SKM-1 treated with dmso at 0.1 percent for 144 hours (cell line): ENCODE results near the gene FXR2.

Experiments used
- DNase-seq: peaks from one replicate; lab custom pipeline; 2025; ENCODE audit not compliant: unreplicated experiment; lab: John Stamatoyannopoulos, UW

FXR2 gene

GRCh38 chr17:7573324-7574080, 41.2 kb downstream of the FXR2 start:
- DNase-seq, result peak; percentile 76

DNA sequence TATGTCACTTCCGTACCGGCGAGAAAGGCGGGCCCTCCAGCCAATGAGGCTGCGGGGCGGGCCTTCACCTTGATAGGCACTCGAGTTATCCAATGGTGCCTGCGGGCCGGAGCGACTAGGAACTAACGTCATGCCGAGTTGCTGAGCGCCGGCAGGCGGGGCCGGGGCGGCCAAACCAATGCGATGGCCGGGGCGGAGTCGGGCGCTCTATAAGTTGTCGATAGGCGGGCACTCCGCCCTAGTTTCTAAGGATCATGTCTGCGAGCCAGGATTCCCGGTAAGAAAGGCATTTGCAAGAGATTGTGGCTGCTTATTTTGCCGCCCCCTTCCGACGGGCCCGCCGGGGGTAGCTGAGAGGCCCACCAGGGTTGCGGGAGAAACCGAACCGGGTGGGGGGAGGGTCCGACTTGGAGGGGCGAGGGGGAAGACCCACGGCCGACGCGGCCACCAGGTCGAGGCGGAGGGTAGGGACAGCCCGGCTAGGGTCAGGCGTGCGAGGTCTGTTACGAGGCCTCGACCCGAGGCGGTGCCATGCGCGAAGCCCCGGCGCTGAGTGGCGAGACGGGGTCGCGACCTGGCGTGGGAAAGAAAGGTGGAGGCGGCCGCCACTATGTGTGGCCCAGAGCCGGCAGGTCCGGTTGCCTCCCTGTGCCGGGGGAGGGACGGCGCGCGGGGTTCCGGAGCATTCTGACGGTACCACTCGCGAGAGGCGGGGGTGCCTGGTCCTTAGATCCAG, 41.9 kb downstream of the FXR2 start:
- DNase-seq, result peak; percentile 94

GRCh38 chr17:7572338-7572587, 42.4 kb downstream of the FXR2 start:
- DNase-seq, result peak; percentile 94

GRCh38 chr17:7570351-7570750, 44.3 kb downstream of the FXR2 start:
- DNase-seq, result no peak

GRCh38 chr17:7569571-7569970, 45.1 kb downstream of the FXR2 start:
- DNase-seq, result no peak

DNA sequence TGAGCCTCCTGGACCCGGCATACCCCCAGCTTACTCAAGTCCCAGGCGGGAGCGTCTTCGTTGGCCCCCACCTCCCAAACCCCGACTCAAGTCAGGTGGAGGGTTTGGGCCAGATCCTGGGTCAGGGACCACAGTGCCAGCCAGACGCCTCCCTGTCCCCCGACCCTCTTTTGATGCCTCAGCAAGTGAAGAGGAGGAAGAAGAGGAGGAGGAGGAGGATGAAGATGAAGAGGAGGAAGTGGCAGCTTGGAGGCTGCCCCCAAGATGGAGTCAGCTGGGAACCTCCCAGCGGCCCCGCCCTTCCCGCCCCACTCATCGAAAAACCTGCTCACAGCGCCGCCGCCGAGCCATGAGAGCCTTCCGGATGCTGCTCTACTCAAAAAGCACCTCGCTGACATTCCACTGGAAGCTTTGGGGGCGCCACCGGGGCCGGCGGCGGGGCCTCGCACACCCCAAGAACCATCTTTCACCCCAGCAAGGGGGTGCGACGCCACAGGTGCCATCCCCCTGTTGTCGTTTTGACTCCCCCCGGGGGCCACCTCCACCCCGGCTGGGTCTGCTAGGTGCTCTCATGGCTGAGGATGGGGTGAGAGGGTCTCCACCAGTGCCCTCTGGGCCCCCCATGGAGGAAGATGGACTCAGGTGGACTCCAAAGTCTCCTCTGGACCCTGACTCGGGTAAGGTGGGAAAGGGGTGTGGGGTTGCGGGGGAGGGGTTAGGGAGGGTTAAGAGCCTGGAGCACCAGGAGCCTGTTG, 51.4 kb downstream of the FXR2 start:
- no peak for DNase-seq

- DNase-seq, result no peak
Measured at GRCh38 chr17:7562208-7562605, 52.5 kb downstream of the FXR2 start.

GRCh38 chr17:7561589-7562207, 53.0 kb downstream of the FXR2 start, which contains the start of gene SENP3:
Gene SENP3, plus strand, starts transcription at chr17:7561919. Its CDS starts 1,158 bp downstream, at chr17:7563077.
- DNase-seq, result peak; percentile 57

DNA sequence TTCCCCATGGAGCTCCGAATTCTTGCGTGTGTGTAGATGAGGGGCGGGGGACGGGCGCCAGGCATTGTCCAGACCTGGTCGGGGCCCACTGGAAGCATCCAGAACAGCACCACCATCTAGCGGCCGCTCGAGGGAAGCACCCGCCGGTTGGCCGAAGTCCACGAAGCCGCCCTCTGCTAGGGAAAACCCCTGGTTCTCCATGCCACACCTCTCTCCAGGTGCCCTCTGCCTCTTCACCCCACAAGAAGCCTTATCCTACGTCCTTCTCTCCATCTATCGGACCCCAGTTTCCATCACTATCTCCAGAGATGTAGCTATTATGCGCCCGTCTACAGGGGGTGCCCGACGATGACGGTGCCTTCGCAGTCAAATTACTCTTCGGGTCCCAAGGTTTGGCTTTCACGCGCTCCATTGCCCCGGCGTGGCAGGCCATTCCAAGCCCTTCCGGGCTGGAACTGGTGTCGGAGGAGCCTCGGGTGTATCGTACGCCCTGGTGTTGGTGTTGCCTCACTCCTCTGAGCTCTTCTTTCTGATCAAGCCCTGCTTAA, 53.6 kb downstream of the FXR2 start:
- DNase-seq, result peak; percentile 54

- peak; percentile 33 for DNase-seq
Measured at GRCh38 chr17:7560172-7561027, 54.3 kb downstream of the FXR2 start.

DNA sequence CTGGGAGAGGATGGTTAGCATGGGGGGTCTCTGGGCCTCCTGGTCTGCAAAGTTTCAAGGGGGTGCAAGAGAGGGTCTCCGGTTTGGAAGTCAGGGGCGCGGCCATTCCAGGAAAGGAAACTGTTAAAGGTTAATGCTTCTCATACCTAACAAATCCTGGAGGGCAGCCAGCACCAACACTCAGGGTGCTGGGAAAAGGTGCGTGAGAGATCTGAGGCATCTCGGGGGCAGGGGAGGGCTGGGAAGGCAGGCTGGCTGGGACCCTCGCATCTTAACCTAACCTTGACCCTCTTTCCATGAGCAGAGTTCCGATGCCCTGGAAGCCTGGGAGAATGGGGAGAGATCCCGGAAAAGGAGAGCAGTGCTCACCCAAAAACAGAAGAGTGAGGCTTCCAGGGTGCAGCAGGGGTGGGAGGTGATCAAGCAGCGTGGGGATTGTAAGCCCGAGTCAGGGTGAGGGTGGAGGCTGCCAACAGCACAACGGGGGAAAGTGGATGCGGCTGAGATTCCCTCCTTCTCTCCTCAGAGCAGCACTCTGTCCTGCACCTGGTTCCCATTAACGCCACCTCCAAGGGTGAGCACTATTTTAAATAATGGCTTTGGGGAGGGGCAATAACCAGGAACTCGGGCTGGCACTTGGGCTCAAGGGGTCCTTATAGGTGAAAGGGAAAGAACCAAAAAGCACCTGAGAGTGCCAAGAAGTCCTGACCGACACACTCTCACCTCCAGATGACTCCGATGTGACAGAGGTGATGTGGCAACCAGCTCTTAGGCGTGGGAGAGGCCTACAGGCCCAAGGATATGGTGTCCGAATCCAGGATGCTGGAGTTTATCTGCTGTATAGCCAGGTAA, 55.2 kb downstream of the FXR2 start:
- no peak for DNase-seq

DNA sequence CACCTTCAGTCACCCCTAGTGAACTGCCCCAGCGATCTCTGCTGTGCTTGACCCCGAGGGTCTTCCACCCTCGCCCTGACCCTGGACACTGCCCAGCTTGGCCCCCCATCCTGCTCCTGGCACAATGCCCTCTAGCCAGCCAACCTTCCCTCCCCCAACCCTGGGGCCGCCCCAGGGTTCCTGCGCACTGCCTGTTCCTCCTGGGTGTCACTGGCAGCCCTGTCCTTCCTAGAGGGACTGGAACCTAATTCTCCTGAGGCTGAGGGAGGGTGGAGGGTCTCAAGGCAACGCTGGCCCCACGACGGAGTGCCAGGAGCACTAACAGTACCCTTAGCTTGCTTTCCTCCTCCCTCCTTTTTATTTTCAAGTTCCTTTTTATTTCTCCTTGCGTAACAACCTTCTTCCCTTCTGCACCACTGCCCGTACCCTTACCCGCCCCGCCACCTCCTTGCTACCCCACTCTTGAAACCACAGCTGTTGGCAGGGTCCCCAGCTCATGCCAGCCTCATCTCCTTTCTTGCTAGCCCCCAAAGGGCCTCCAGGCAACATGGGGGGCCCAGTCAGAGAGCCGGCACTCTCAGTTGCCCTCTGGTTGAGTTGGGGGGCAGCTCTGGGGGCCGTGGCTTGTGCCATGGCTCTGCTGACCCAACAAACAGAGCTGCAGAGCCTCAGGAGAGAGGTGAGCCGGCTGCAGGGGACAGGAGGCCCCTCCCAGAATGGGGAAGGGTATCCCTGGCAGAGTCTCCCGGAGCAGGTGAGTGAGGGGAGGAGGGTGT, 56.0 kb downstream of the FXR2 start, which contains the start of gene TNFSF13:
Gene TNFSF13 (plus strand): TSS at position 207 of the 776 bp plus-strand sequence. CDS start 290 bp downstream, at position 497.
- DNase-seq, result peak; percentile 71

DNA sequence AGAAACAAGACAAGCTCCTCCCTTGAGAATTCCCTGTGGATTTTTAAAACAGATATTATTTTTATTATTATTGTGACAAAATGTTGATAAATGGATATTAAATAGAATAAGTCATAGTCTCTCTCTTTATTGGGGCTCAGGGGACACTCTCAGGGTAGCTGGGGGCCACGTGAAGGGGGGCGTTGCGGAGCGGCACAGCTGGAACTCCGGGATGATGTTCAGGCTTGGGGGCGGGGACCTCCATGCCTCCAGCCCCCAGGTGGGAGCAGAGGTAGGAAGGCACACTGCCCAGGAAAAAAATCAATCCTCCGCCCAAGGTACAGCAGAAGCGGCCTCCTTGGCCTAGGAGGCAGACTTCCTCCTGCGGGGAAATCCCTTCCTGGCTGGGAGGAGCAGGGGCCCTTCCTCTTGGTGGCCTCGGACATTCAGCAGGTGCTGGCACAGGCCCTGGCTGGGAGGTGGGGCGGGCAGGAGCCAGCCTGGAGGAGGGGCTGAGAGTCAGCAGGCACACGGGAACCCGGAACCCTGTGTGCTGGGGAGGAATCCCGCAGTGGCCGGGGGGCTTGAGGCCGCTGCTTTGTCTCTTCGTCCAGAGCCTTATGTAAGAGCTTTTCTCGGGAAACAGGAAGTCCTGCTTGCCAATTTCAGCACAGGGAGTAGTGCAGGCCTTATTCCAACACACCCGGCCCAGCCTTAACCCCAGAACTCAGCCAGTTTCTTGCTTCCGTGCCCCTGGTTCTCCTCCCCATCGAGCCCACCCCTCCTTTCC, 56.7 kb downstream of the FXR2 start:
- peak; percentile 31 for DNase-seq

DNA sequence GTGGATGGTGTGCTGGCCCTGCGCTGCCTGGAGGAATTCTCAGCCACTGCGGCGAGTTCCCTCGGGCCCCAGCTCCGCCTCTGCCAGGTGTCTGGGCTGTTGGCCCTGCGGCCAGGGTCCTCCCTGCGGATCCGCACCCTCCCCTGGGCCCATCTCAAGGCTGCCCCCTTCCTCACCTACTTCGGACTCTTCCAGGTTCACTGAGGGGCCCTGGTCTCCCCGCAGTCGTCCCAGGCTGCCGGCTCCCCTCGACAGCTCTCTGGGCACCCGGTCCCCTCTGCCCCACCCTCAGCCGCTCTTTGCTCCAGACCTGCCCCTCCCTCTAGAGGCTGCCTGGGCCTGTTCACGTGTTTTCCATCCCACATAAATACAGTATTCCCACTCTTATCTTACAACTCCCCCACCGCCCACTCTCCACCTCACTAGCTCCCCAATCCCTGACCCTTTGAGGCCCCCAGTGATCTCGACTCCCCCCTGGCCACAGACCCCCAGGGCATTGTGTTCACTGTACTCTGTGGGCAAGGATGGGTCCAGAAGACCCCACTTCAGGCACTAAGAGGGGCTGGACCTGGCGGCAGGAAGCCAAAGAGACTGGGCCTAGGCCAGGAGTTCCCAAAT, 57.4 kb downstream of the FXR2 start:
- DNase-seq, result no peak

DNA sequence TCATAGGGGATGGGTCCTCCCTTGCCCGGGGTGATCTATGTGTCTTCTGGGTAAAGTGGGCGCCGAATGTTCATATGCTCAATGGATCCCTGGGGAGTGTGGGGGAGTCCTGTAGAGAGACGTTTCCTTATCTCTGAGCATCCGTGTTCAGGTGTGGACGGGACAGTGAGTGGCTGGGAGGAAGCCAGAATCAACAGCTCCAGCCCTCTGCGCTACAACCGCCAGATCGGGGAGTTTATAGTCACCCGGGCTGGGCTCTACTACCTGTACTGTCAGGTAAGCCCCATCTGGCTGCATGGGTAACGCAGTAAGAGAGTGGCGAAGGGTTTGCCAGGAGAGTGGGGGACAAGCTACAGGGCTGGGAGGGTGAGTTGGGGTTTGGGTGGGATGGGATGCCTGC, 58.1 kb downstream of the FXR2 start:
- no peak for DNase-seq

DNA sequence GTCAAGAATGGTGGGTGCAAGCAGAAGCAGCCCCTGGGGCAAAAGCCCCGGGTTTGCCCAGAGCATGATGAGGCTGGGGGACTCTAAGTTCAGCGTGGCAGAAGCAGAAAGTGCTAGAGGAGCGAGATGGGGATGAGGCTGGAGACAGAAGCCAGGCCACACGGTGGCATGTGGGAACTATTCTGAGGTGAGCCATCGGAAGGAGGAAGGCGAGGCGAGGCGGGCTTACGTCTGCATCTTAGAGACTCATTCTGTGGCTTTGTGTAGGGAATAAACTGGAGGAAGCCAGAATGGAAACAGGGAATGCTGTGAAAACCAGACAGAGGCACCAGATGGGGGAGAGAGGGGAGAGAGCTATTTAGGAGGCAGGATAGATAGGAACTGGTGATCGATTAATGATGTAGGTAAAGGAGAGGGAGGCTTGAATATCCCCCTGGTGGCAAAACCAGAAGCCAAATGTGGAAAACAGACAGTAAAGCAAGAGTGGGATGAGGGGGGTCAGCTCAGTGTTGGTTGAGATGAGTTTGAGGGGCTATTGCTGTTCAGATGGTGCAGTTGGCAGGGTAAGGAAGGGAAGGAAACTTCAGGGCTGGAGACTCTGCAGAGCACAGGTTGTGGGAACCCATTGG, 59.3 kb downstream of the FXR2 start:
- DNase-seq, result no peak

DNA sequence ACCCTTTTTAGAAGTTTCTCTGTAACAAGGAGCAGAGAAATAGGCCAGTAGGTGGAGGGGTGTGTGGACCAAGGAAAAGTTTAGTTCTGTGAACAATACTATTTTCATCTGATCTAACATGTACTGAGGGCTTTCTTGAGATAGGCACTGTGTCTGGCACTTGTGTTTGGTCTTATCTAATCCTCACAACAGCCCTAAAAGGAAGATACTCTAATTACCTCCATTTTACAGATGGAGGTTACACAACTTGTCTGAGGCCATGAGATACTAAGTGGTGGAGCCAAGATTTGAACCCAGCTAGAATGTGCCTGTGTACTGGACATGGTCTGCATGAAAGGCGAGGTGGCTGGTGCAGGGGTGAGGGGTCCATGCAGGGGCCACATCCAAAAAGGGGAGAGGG, 61.3 kb downstream of the FXR2 start:
- DNase-seq, result no peak
